ENCODE results near the gene UGT1A10.

Gene UGT1A10

GRCh38 chr2:233754872-233755611 is 118.8 kb downstream of the UGT1A10 start:
- Histone ChIP-seq H3K9ac (ENCODE audit: low read depth, low read length, poor library complexity, severe bottlenecking) (no peak overlapping the region), H3K27me3 (ENCODE audit: insufficient read depth, low read length, poor library complexity, severe bottlenecking) (no peaks in the 10 kb centered on the region), H3K36me3 (ENCODE audit: insufficient read depth, low read length) (no peaks in the 10 kb centered on the region), H4K20me1 (ENCODE audit: insufficient read depth, low read length, poor library complexity, severe bottlenecking) (no peaks in the 10 kb centered on the region), H3F3A (ENCODE audit: low read depth) (no peaks in the 10 kb centered on the region), H3K79me2 (ENCODE audit: insufficient read depth, low read length) (no peaks in the 10 kb centered on the region), H3K9me3 (ENCODE audit: insufficient read depth, low read depth, low read length) (no peaks in the 10 kb centered on the region), H3K4me1 (ENCODE audit: insufficient read depth, low read length, poor library complexity, severe bottlenecking) (no peaks in the 10 kb centered on the region), H2AFZ (ENCODE audit: low read length) (no peak overlapping the region), H3K4me2 (ENCODE audit: low read depth, low read length, poor library complexity, severe bottlenecking) (no peak overlapping the region), H3K4me3 (ENCODE audit: low read length, poor library complexity, severe bottlenecking) (no peak overlapping the region), H3K9me2 (replicated peaks; ENCODE audit: low read depth, low read length) (no peaks in the 10 kb centered on the region)
- TF ChIP-seq CTCF (conservative IDR thresholded peaks at IDR 0.05; ENCODE audit: low read length) (no peak), EZH2phosphoT487 (IDR thresholded peaks at IDR 0.05; ENCODE audit: borderline replicate concordance) (no peak)

- H3K9me3 ChIP-seq (ENCODE audit: insufficient read depth, low read depth, low read length) = no peaks in the 10 kb centered on the region
- no peak overlapping the region for H3K4me3 ChIP-seq (ENCODE audit: low read length, poor library complexity, severe bottlenecking)
- H3F3A ChIP-seq (ENCODE audit: low read depth) = no peaks in the 10 kb centered on the region
- H3K9me2 ChIP-seq (replicated peaks; ENCODE audit: low read depth, low read length) = no peaks in the 10 kb centered on the region
- H3K4me1 ChIP-seq (ENCODE audit: insufficient read depth, low read length, poor library complexity, severe bottlenecking) = no peaks in the 10 kb centered on the region
- no peaks in the 10 kb centered on the region for H3K27me3 ChIP-seq (ENCODE audit: insufficient read depth, low read length, poor library complexity, severe bottlenecking)
- no peak overlapping the region for H2AFZ ChIP-seq (ENCODE audit: low read length)
- H3K4me2 ChIP-seq (ENCODE audit: low read depth, low read length, poor library complexity, severe bottlenecking) = no peak overlapping the region
- TF ChIP-seq CTCF (conservative IDR thresholded peaks at IDR 0.05; ENCODE audit: low read length) (no peak), EZH2phosphoT487 (IDR thresholded peaks at IDR 0.05; ENCODE audit: borderline replicate concordance) (no peak)
- H3K9ac ChIP-seq (ENCODE audit: low read depth, low read length, poor library complexity, severe bottlenecking) = no peak overlapping the region
- H3K79me2 ChIP-seq (ENCODE audit: insufficient read depth, low read length) = no peaks in the 10 kb centered on the region
- H4K20me1 ChIP-seq (ENCODE audit: insufficient read depth, low read length, poor library complexity, severe bottlenecking) = no peaks in the 10 kb centered on the region
- H3K36me3 ChIP-seq (ENCODE audit: insufficient read depth, low read length) = no peaks in the 10 kb centered on the region
These were observed 120.3 kb downstream of the UGT1A10 start for GRCh38 chr2:233756429-233757081.

- Histone ChIP-seq H4K20me1 (ENCODE audit: insufficient read depth, low read length, poor library complexity, severe bottlenecking) (no peaks in the 10 kb centered on the region), H2AFZ (ENCODE audit: low read length) (no peak overlapping the region), H3K9me2 (replicated peaks; ENCODE audit: low read depth, low read length) (no peaks in the 10 kb centered on the region), H3K79me2 (ENCODE audit: insufficient read depth, low read length) (no peaks in the 10 kb centered on the region), H3K9ac (ENCODE audit: low read depth, low read length, poor library complexity, severe bottlenecking) (no peak overlapping the region), H3K27me3 (ENCODE audit: insufficient read depth, low read length, poor library complexity, severe bottlenecking) (no peaks in the 10 kb centered on the region), H3F3A (ENCODE audit: low read depth) (no peaks in the 10 kb centered on the region), H3K4me2 (ENCODE audit: low read depth, low read length, poor library complexity, severe bottlenecking) (no peak overlapping the region), H3K4me3 (ENCODE audit: low read length, poor library complexity, severe bottlenecking) (no peak overlapping the region), H3K9me3 (ENCODE audit: insufficient read depth, low read depth, low read length) (no peaks in the 10 kb centered on the region), H3K4me1 (ENCODE audit: insufficient read depth, low read length, poor library complexity, severe bottlenecking) (no peaks in the 10 kb centered on the region), H3K36me3 (ENCODE audit: insufficient read depth, low read length) (no peaks in the 10 kb centered on the region)
- TF ChIP-seq CTCF (conservative IDR thresholded peaks at IDR 0.05; ENCODE audit: low read length) (no peak), EZH2phosphoT487 (IDR thresholded peaks at IDR 0.05; ENCODE audit: borderline replicate concordance) (no peak)
These were observed 121.9 kb downstream of the UGT1A10 start for GRCh38 chr2:233758141-233758540.

Measured in Loucy (cell line).